Measurements from ENCODE around the gene KCNK6. TPM values are rescaled to one million over a fixed set of nuclear protein-coding genes. Genes with fewer than 3 reads are reported as not detected.

Gene KCNK6
- total and polyA plus RNA-seq, 4 donors = 1.2 to 4.6 (median 2.7) TPM

DNA sequence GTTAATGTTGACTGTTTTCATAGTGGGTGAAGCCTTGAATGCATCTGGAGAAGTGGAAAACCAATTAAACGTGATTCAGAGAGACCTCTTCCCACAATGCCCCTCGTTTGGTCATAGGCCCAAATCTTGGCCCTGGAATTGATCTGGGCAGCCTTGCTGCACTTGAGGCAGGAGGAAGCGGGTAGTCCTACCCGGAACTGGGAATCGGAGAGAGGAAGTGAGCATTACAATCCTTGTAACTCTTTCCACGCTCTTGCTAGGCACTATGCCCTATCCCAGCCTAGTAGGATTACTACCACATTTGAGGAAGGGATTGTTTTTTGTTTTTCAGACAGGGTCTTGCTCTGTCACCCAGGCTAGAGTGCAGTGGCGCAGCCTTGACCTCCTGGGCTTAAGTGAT is 3.6 kb downstream of the KCNK6 start:
- H3K9ac ChIP-seq (ENCODE audit: low read depth in 1 of 2, low read length in 2 of 2) = no peak overlapping the region
- TF ChIP-seq RAD21 (IDR thresholded peaks at IDR 0.05) (no peak), EGR1 (IDR thresholded peaks at IDR 0.05; ENCODE audit: low read depth in 2 of 2) (no peak), HNF4G (IDR thresholded peaks at IDR 0.05) (no peak), RXRA (IDR thresholded peaks at IDR 0.05) (no peak), FOXA1 (IDR thresholded peaks at IDR 0.05) (no peak), TAF1 (conservative IDR thresholded peaks at IDR 0.05) (no peak)
- TF ChIP-seq, protein P1, sequence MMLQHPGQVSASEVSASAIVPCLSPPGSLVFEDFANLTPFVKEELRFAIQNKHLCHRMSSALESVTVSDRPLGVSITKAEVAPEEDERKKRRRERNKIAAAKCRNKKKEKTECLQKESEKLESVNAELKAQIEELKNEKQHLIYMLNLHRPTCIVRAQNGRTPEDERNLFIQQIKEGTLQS (IDR thresholded peaks at IDR 0.05) = no peak
- TF ChIP-seq, protein P2, sequence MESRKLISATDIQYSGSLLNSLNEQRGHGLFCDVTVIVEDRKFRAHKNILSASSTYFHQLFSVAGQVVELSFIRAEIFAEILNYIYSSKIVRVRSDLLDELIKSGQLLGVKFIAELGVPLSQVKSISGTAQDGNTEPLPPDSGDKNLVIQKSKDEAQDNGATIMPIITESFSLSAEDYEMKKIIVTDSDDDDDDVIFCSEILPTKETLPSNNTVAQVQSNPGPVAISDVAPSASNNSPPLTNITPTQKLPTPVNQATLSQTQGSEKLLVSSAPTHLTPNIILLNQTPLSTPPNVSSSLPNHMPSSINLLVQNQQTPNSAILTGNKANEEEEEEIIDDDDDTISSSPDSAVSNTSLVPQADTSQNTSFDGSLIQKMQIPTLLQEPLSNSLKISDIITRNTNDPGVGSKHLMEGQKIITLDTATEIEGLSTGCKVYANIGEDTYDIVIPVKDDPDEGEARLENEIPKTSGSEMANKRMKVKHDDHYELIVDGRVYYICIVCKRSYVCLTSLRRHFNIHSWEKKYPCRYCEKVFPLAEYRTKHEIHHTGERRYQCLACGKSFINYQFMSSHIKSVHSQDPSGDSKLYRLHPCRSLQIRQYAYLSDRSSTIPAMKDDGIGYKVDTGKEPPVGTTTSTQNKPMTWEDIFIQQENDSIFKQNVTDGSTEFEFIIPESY (IDR thresholded peaks at IDR 0.05) = no peak
- 70% methylated on average over 7 of the region's 7 CpGs for WGBS
- peaks cover 0 to 11% (median 6%) of the 10 kb centered on the region in 4 donors for H3K4me1 ChIP-seq (ENCODE audit: control insufficient read depth in 4 of 4, insufficient read depth in 4 of 4, low read length in 3 of 4)
- H3K4me3 ChIP-seq (ENCODE audit: low read depth in 1 of 3, low read length in 3 of 3) = no peak overlapping the region
- no peak overlapping the region for H3K27ac ChIP-seq (ENCODE audit: low read depth in 1 of 2, low read length in 2 of 2)
- DNase-seq (ENCODE audit: low spot score) = no peak
- peaks cover 0 to 10% (median under 1%) of the 10 kb centered on the region in 4 donors for H3K36me3 ChIP-seq (ENCODE audit: control insufficient read depth in 4 of 4, insufficient read depth in 3 of 4, low read depth in 1 of 4, low read length in 3 of 4)
- no peaks in the 10 kb centered on the region for H3K27me3 ChIP-seq (ENCODE audit: control insufficient read depth in 4 of 4, insufficient read depth in 4 of 4, low read length in 3 of 4)
- no peaks in the 10 kb centered on the region for H3K9me3 ChIP-seq (ENCODE audit: control insufficient read depth in 4 of 4, low read length in 3 of 4)

DNA sequence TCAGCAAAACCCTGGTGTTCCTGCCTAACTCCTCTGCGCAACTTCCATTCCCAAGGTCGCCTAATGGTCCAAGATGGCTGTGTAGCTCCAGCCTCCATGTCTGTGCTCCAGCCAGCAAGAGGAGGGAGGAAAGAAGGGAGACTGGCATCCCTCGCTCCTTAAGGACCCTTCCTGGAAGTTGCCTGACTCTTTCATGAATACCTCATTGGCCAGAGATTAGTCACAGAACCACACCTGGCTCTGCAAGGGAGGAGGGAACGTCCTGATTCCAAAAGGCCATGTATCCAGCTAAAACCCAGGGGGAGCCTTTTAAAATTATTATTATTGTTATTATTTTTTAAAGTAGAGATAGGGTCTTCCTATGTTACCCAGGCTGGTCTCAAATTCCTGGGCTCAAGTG is 4.8 kb downstream of the KCNK6 start:
- Histone ChIP-seq H3K27me3 (ENCODE audit: control insufficient read depth in 4 of 4, insufficient read depth in 4 of 4, low read length in 3 of 4) (no peaks in the 10 kb centered on the region), H3K4me3 (ENCODE audit: low read depth in 1 of 3, low read length in 3 of 3) (no peak overlapping the region), H3K36me3 (ENCODE audit: control insufficient read depth in 4 of 4, insufficient read depth in 3 of 4, low read depth in 1 of 4, low read length in 3 of 4) (peaks cover 0 to 10% (median under 1%) of the 10 kb centered on the region in 4 donors), H3K4me1 (ENCODE audit: control insufficient read depth in 4 of 4, insufficient read depth in 4 of 4, low read length in 3 of 4) (peaks cover 0 to 8% (median 5%) of the 10 kb centered on the region in 4 donors), H3K9ac (ENCODE audit: low read depth in 1 of 2, low read length in 2 of 2) (no peak overlapping the region), H3K9me3 (ENCODE audit: control insufficient read depth in 4 of 4, low read length in 3 of 4) (no peaks in the 10 kb centered on the region), H3K27ac (ENCODE audit: low read depth in 1 of 2, low read length in 2 of 2) (no peak overlapping the region)
- TF ChIP-seq, protein P3, sequence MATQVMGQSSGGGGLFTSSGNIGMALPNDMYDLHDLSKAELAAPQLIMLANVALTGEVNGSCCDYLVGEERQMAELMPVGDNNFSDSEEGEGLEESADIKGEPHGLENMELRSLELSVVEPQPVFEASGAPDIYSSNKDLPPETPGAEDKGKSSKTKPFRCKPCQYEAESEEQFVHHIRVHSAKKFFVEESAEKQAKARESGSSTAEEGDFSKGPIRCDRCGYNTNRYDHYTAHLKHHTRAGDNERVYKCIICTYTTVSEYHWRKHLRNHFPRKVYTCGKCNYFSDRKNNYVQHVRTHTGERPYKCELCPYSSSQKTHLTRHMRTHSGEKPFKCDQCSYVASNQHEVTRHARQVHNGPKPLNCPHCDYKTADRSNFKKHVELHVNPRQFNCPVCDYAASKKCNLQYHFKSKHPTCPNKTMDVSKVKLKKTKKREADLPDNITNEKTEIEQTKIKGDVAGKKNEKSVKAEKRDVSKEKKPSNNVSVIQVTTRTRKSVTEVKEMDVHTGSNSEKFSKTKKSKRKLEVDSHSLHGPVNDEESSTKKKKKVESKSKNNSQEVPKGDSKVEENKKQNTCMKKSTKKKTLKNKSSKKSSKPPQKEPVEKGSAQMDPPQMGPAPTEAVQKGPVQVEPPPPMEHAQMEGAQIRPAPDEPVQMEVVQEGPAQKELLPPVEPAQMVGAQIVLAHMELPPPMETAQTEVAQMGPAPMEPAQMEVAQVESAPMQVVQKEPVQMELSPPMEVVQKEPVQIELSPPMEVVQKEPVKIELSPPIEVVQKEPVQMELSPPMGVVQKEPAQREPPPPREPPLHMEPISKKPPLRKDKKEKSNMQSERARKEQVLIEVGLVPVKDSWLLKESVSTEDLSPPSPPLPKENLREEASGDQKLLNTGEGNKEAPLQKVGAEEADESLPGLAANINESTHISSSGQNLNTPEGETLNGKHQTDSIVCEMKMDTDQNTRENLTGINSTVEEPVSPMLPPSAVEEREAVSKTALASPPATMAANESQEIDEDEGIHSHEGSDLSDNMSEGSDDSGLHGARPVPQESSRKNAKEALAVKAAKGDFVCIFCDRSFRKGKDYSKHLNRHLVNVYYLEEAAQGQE (IDR thresholded peaks at IDR 0.05) = no peak
- TF ChIP-seq GABPA (IDR thresholded peaks at IDR 0.05 in 1 of 2, conservative IDR thresholded peaks at IDR 0.05 in 1 of 2) (no peak), TAF1 (conservative IDR thresholded peaks at IDR 0.05) (no peak), HNF4A (conservative IDR thresholded peaks at IDR 0.05) (no peak), FOXA2 (IDR thresholded peaks at IDR 0.05) (no peak), RAD21 (IDR thresholded peaks at IDR 0.05) (no peak), NR2F2 (IDR thresholded peaks at IDR 0.05) (no peak), FOXA1 (IDR thresholded peaks at IDR 0.05) (no peak), SP1 (IDR thresholded peaks at IDR 0.05) (no peak)
- TF ChIP-seq, protein P4, sequence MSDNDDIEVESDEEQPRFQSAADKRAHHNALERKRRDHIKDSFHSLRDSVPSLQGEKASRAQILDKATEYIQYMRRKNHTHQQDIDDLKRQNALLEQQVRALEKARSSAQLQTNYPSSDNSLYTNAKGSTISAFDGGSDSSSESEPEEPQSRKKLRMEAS (IDR thresholded peaks at IDR 0.05) = no peak
- TF ChIP-seq, protein P5, sequence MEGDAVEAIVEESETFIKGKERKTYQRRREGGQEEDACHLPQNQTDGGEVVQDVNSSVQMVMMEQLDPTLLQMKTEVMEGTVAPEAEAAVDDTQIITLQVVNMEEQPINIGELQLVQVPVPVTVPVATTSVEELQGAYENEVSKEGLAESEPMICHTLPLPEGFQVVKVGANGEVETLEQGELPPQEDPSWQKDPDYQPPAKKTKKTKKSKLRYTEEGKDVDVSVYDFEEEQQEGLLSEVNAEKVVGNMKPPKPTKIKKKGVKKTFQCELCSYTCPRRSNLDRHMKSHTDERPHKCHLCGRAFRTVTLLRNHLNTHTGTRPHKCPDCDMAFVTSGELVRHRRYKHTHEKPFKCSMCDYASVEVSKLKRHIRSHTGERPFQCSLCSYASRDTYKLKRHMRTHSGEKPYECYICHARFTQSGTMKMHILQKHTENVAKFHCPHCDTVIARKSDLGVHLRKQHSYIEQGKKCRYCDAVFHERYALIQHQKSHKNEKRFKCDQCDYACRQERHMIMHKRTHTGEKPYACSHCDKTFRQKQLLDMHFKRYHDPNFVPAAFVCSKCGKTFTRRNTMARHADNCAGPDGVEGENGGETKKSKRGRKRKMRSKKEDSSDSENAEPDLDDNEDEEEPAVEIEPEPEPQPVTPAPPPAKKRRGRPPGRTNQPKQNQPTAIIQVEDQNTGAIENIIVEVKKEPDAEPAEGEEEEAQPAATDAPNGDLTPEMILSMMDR (IDR thresholded peaks at IDR 0.05; ENCODE audit: low read depth, low read length, missing input control) = no peak
- TF ChIP-seq, protein P1 (IDR thresholded peaks at IDR 0.05) = no peak
- 86% methylated on average over 4 of the region's 4 CpGs for WGBS
- DNase-seq (ENCODE audit: low spot score) = no peak
